ENCODE data around the gene UNC13A. TPM values are rescaled to one million over a fixed set of nuclear protein-coding genes. Genes with fewer than 3 reads are reported as not detected.
A peak's percentile ranks its signal among the peaks of the same experiment; 100 is the strongest.

The UNC13A gene
- total RNA-seq, 1 donor from 2014 or later: 1.2 TPM

GRCh38 chr19:17703824-17704463, 15.8 kb upstream of the UNC13A start:
- TF ChIP-seq, protein P1, sequence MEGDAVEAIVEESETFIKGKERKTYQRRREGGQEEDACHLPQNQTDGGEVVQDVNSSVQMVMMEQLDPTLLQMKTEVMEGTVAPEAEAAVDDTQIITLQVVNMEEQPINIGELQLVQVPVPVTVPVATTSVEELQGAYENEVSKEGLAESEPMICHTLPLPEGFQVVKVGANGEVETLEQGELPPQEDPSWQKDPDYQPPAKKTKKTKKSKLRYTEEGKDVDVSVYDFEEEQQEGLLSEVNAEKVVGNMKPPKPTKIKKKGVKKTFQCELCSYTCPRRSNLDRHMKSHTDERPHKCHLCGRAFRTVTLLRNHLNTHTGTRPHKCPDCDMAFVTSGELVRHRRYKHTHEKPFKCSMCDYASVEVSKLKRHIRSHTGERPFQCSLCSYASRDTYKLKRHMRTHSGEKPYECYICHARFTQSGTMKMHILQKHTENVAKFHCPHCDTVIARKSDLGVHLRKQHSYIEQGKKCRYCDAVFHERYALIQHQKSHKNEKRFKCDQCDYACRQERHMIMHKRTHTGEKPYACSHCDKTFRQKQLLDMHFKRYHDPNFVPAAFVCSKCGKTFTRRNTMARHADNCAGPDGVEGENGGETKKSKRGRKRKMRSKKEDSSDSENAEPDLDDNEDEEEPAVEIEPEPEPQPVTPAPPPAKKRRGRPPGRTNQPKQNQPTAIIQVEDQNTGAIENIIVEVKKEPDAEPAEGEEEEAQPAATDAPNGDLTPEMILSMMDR (IDR thresholded peaks at IDR 0.05; ENCODE audit: insufficient read depth, low read depth, low read length): peak; percentile 40
- no peak for TF ChIP-seq EZH2 (IDR thresholded peaks at IDR 0.05; ENCODE audit: insufficient read depth, low read length)
- FAIRE-seq (peak; percentile 72), DNase-seq (ENCODE audit: low read depth) (peak; percentile 23)
- no peak overlapping the region for H3K27ac Mint-ChIP-seq (ENCODE audit: unreplicated experiment)
- no peaks in the 10 kb centered on the region for H3K4me1 Mint-ChIP-seq (ENCODE audit: low read depth, unreplicated experiment)
- no peaks in the 10 kb centered on the region for H3K36me3 Mint-ChIP-seq (ENCODE audit: low read depth, unreplicated experiment)
- H2AFZ ChIP-seq (ENCODE audit: low read depth, low read length): no peak overlapping the region
- no peaks in the 10 kb centered on the region for H3K9me3 Mint-ChIP-seq (ENCODE audit: unreplicated experiment)
- no peaks in the 10 kb centered on the region for H4K20me1 ChIP-seq (ENCODE audit: insufficient read depth, low read length)
- H3K27me3 ChIP-seq (ENCODE audit: insufficient read depth, low read length): no peaks in the 10 kb centered on the region
- H3K9me3 ChIP-seq (ENCODE audit: insufficient read depth, low read depth, low read length): no peaks in the 10 kb centered on the region
- H3K4me2 ChIP-seq (ENCODE audit: low read length): no peak overlapping the region
- H3K9ac ChIP-seq (ENCODE audit: low read length): no peak overlapping the region
- H3K4me3 Mint-ChIP-seq (ENCODE audit: unreplicated experiment): peak overlapping the region; percentile 71
- H3K27me3 Mint-ChIP-seq (ENCODE audit: low read depth, unreplicated experiment): peaks cover 26% of the 10 kb centered on the region
- H3K79me2 ChIP-seq (ENCODE audit: insufficient read depth, low read length): no peaks in the 10 kb centered on the region
- no peak overlapping the region for H3K27ac ChIP-seq (ENCODE audit: low read depth, low read length)
- H3K4me3 ChIP-seq (ENCODE audit: insufficient read depth, low read depth, low read length): no peak overlapping the region
- no peaks in the 10 kb centered on the region for H3K4me1 ChIP-seq (ENCODE audit: insufficient read depth, low read length)
- no peaks in the 10 kb centered on the region for H3K36me3 ChIP-seq (ENCODE audit: insufficient read depth, low read length)

DNA sequence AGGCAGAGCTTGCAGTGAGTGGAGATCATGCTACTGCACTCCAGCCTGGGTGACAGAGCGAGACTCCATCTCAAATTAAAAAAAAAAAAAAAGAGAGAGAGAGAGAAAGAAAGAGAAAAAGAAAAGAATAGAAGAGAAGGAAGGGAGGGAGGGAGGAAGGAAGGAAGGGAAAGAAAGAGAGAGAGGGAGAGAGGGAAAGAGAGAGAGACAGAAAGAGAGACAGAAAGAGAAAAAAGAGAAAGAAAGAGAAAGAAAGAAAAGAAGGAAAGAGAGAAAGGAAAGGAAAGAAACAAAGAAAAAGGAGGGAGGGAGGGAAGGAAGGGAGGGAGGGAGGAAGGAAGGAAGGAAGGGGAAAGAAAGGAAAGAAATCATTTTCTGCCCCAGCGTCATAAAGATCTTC, 7.0 kb upstream of the UNC13A start:
- no peak overlapping the region for H3K4me3 ChIP-seq (ENCODE audit: insufficient read depth, low read depth, low read length)
- Mint-ChIP-seq H3K36me3 (ENCODE audit: low read depth, unreplicated experiment) (no peaks in the 10 kb centered on the region), H3K27me3 (ENCODE audit: low read depth, unreplicated experiment) (peaks cover 40% of the 10 kb centered on the region), H3K4me3 (ENCODE audit: unreplicated experiment) (no peak overlapping the region), H3K27ac (ENCODE audit: unreplicated experiment) (no peak overlapping the region), H3K9me3 (ENCODE audit: unreplicated experiment) (no peaks in the 10 kb centered on the region), H3K4me1 (ENCODE audit: low read depth, unreplicated experiment) (no peaks in the 10 kb centered on the region)
- no peaks in the 10 kb centered on the region for H3K4me1 ChIP-seq (ENCODE audit: insufficient read depth, low read length)
- DNase-seq (ENCODE audit: low read depth) (no peak), FAIRE-seq (no peak)
- TF ChIP-seq, protein P1 (IDR thresholded peaks at IDR 0.05; ENCODE audit: insufficient read depth, low read depth, low read length): no peak
- no peak for TF ChIP-seq EZH2 (IDR thresholded peaks at IDR 0.05; ENCODE audit: insufficient read depth, low read length)
- no peaks in the 10 kb centered on the region for H3K9me3 ChIP-seq (ENCODE audit: insufficient read depth, low read depth, low read length)
- no peaks in the 10 kb centered on the region for H4K20me1 ChIP-seq (ENCODE audit: insufficient read depth, low read length)
- H3K36me3 ChIP-seq (ENCODE audit: insufficient read depth, low read length): no peaks in the 10 kb centered on the region
- H3K9ac ChIP-seq (ENCODE audit: low read length): no peak overlapping the region
- peaks cover 7% of the 10 kb centered on the region for H3K27me3 ChIP-seq (ENCODE audit: insufficient read depth, low read length)
- H2AFZ ChIP-seq (ENCODE audit: low read depth, low read length): no peak overlapping the region
- no peak overlapping the region for H3K27ac ChIP-seq (ENCODE audit: low read depth, low read length)
- no peaks in the 10 kb centered on the region for H3K79me2 ChIP-seq (ENCODE audit: insufficient read depth, low read length)
- H3K4me2 ChIP-seq (ENCODE audit: low read length): no peak overlapping the region

DNA sequence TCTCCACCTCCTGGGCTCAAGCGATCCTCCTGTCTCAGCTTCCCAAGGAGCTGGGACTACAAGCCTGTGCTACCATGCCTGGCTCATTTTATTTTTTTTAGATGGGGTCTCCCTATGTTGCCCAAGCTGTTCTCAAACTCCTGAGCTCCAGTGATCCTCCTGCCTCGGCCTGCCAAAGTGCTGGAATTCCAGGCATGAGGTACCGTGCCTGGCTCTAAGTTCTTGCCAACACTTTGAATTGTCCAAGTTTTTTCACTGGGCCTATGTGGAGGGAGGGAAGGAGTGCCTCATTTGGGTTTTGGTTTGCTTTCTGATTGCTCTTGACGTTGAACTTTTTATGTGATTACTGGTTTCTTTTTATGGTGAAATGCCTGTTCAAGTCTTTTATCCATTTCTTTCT, 4.4 kb upstream of the UNC13A start:
- no peak for FAIRE-seq

More for the DNA sequence above, 4.4 kb upstream of the UNC13A start:
- H3K79me2 ChIP-seq (ENCODE audit: insufficient read depth, low read length): no peaks in the 10 kb centered on the region
- no peak overlapping the region for H3K27ac ChIP-seq (ENCODE audit: low read depth, low read length)
- no peak overlapping the region for H3K9ac ChIP-seq (ENCODE audit: low read length)
- H3K4me3 Mint-ChIP-seq (ENCODE audit: unreplicated experiment): no peak overlapping the region
- no peaks in the 10 kb centered on the region for H3K4me1 ChIP-seq (ENCODE audit: insufficient read depth, low read length)
- no peak overlapping the region for H3K4me2 ChIP-seq (ENCODE audit: low read length)
- peaks cover 9% of the 10 kb centered on the region for H3K27me3 ChIP-seq (ENCODE audit: insufficient read depth, low read length)
- H3K4me1 Mint-ChIP-seq (ENCODE audit: low read depth, unreplicated experiment): peaks cover 1% of the 10 kb centered on the region
- no peak overlapping the region for H3K4me3 ChIP-seq (ENCODE audit: insufficient read depth, low read depth, low read length)
- no peaks in the 10 kb centered on the region for H3K36me3 Mint-ChIP-seq (ENCODE audit: low read depth, unreplicated experiment)
- no peaks in the 10 kb centered on the region for H3K9me3 ChIP-seq (ENCODE audit: insufficient read depth, low read depth, low read length)
- H3K9me3 Mint-ChIP-seq (ENCODE audit: unreplicated experiment): no peaks in the 10 kb centered on the region
- peaks cover 33% of the 10 kb centered on the region for H3K27me3 Mint-ChIP-seq (ENCODE audit: low read depth, unreplicated experiment)
- no peak overlapping the region for H3K27ac Mint-ChIP-seq (ENCODE audit: unreplicated experiment)
- H2AFZ ChIP-seq (ENCODE audit: low read depth, low read length): no peak overlapping the region
- no peak for DNase-seq (ENCODE audit: low read depth)
- no peak for TF ChIP-seq EZH2 (IDR thresholded peaks at IDR 0.05; ENCODE audit: insufficient read depth, low read length)
- TF ChIP-seq, protein P1 (IDR thresholded peaks at IDR 0.05; ENCODE audit: insufficient read depth, low read depth, low read length): no peak
- H3K36me3 ChIP-seq (ENCODE audit: insufficient read depth, low read length): no peaks in the 10 kb centered on the region
- no peaks in the 10 kb centered on the region for H4K20me1 ChIP-seq (ENCODE audit: insufficient read depth, low read length)
